Measurements from ENCODE around the gene PDE4B.

PDE4B gene

GRCh38 chr1:66143651-66144050, 351.0 kb downstream of the PDE4B start:
- DNase-seq: no peak

GRCh38 chr1:66147226-66147835, 354.6 kb downstream of the PDE4B start:
- DNase-seq: no peak

- peak in 1 of 2 donors; percentile 56 for DNase-seq
Measured at GRCh38 chr1:66152034-66152433, 359.3 kb downstream of the PDE4B start.

- no peak for DNase-seq
Measured at GRCh38 chr1:66154394-66154793, 361.7 kb downstream of the PDE4B start.

GRCh38 chr1:66156144-66156543, 363.4 kb downstream of the PDE4B start:
- DNase-seq: peak in 1 of 2 donors; percentile 85

GRCh38 chr1:66159800-66160199, 367.1 kb downstream of the PDE4B start:
- no peak for DNase-seq

GRCh38 chr1:66160719-66161118, 368.0 kb downstream of the PDE4B start:
- DNase-seq: no peak

- no peak for DNase-seq
Measured at GRCh38 chr1:66166753-66167152, 374.1 kb downstream of the PDE4B start.

- DNase-seq: no peak
Measured at GRCh38 chr1:66167267-66167666, 374.6 kb downstream of the PDE4B start.

GRCh38 chr1:66168467-66168887, 375.8 kb downstream of the PDE4B start:
- no peak for DNase-seq

- DNase-seq: no peak
Measured at GRCh38 chr1:66168948-66169671, 376.4 kb downstream of the PDE4B start.

GRCh38 chr1:66172272-66172671, 379.6 kb downstream of the PDE4B start:
- peak in 1 of 2 donors; percentile 80 for DNase-seq

- DNase-seq: no peak
Measured at GRCh38 chr1:66175098-66175497, 382.4 kb downstream of the PDE4B start.

GRCh38 chr1:66175581-66175980, 382.9 kb downstream of the PDE4B start:
- no peak for DNase-seq

- no peak for DNase-seq
Measured at GRCh38 chr1:66176012-66176715, 383.5 kb downstream of the PDE4B start.

GRCh38 chr1:66176832-66177231, 384.1 kb downstream of the PDE4B start:
- DNase-seq: no peak

- DNase-seq: no peak
Measured at GRCh38 chr1:66177510-66177909, 384.8 kb downstream of the PDE4B start.

- no peak for DNase-seq
Measured at GRCh38 chr1:66182026-66182425, 389.3 kb downstream of the PDE4B start.

GRCh38 chr1:66182551-66183178, 390.0 kb downstream of the PDE4B start:
- DNase-seq: no peak

GRCh38 chr1:66183400-66183799, 390.7 kb downstream of the PDE4B start:
- no peak for DNase-seq

- DNase-seq: no peak
Measured at GRCh38 chr1:66197120-66197519, 404.4 kb downstream of the PDE4B start.

GRCh38 chr1:66197785-66198184, 405.1 kb downstream of the PDE4B start:
- peak in 1 of 2 donors; percentile 68 for DNase-seq

- no peak for DNase-seq
Measured at GRCh38 chr1:66206563-66207144, 414.0 kb downstream of the PDE4B start.
